SK-N-SH (cell line): Measurements from ENCODE around the gene LRP4. TPM values are rescaled to one million over a fixed set of nuclear protein-coding genes. Genes with fewer than 3 reads are reported as not detected.

Source experiments
- CTCF ChIA-PET: fragments of 300-600, 350-600 bp; formaldehyde crosslinking; extraction: SDS; loops from one replicate; lab custom pipeline; 2021; lab: Yijun Ruan, JAX
- POLR2A ChIA-PET: fragments of 350-600 bp; sonication (Branson Sonifier 250); formaldehyde crosslinking; extraction: SDS; loops from one replicate; lab custom pipeline; 2020; ENCODE audit warnings: antibody characterized with exemption, inconsistent platforms; lab: Yijun Ruan, JAX
- DNase-seq: peaks from one replicate; pipeline ENCODE4 v3.0.0; 2012
- H2AFZ ChIP-seq: fragments of 200-600 bp; sonication (generic); 2 replicates; pipeline ENCODE4 v1.8.1; 2016; ENCODE audit warnings: antibody characterized with exemption, mild to moderate bottlenecking, low read depth
- H3F3A ChIP-seq: fragments of 200-600 bp; sonication (generic); replicated peaks from 2 replicates; pipeline ENCODE3; 2016; ENCODE audit warnings: antibody characterized with exemption, mild to moderate bottlenecking; ENCODE audit not compliant: insufficient read depth
- H3K27ac ChIP-seq, 2 experiments: fragments of 200-500 bp in 1 of 2; fragments of 200-600 bp in 1 of 2; sonication (Bioruptor generic) in 1 of 2; sonication (generic), shearing (Covaris generic) in 1 of 2; 2 replicates each; pipeline versions ENCODE4 v1.5.1 to v1.6.1; 2014 to 2016; ENCODE audit warnings: low read depth in 2 of 2, inconsistent platforms in 1 of 2, low read length in 1 of 2, mild to moderate bottlenecking in 1 of 2, mixed read lengths in 1 of 2
- H3K27me3 ChIP-seq: fragments of 200-600 bp; sonication (generic), shearing (Covaris generic); 2 replicates; pipeline ENCODE4 v1.6.1; 2016; ENCODE audit warnings: mixed run types; ENCODE audit not compliant: insufficient read depth
- H3K36me3 ChIP-seq, 2 experiments: fragments of 200-500 bp in 1 of 2; fragments of 200-600 bp in 1 of 2; sonication (Bioruptor generic) in 1 of 2; sonication (generic) in 1 of 2; replicated peaks in 1 of 2; 2 replicates each; pipeline versions ENCODE3 to v1.5.1; 2014 to 2016; ENCODE audit warnings: low read length in 1 of 2, mild to moderate bottlenecking in 1 of 2; ENCODE audit not compliant: insufficient read depth in 2 of 2, control insufficient read depth in 1 of 2
- H3K4me1 ChIP-seq, 2 experiments: fragments of 200-500 bp in 1 of 2; fragments of 200-600 bp in 1 of 2; sonication (Bioruptor generic) in 1 of 2; sonication (generic), shearing (Covaris generic) in 1 of 2; 2 replicates each; pipeline versions ENCODE4 v1.5.1 to v1.6.1; 2014 to 2016; ENCODE audit warnings: low read depth in 1 of 2, low read length in 1 of 2, mixed run types in 1 of 2; ENCODE audit not compliant: insufficient read depth in 2 of 2, control insufficient read depth in 1 of 2
- H3K4me2 ChIP-seq: fragments of 200-600 bp; sonication (generic), shearing (Covaris generic); 2 replicates; pipeline ENCODE4 v1.6.1; 2017; ENCODE audit warnings: mixed run types
- H3K4me3 ChIP-seq, 2 experiments: fragments of 200-500 bp in 1 of 2; fragments of 200-600 bp in 1 of 2; sonication (Bioruptor generic) in 1 of 2; sonication (generic), shearing (Covaris generic) in 1 of 2; 2 replicates each; pipeline versions ENCODE4 v1.5.1 to v1.8.1; 2014 to 2016; ENCODE audit warnings: low read depth in 2 of 2, inconsistent platforms in 1 of 2, low read length in 1 of 2, mild to moderate bottlenecking in 1 of 2, mixed read lengths in 1 of 2, moderate library complexity in 1 of 2
- H3K79me2 ChIP-seq: fragments of 200-600 bp; sonication (generic); 2 replicates; pipeline ENCODE4 v1.8.1; 2017; ENCODE audit warnings: mild to moderate bottlenecking; ENCODE audit not compliant: insufficient read depth
- H3K9ac ChIP-seq: fragments of 200-600 bp; sonication (generic); 2 replicates; pipeline ENCODE4 v1.6.1; 2017; ENCODE audit warnings: mixed run types
- H3K9me2 ChIP-seq: fragments of 200-600 bp; sonication (generic); 2 replicates; pipeline ENCODE4 v1.6.1; 2017; ENCODE audit warnings: mixed run types
- H3K9me3 ChIP-seq: fragments of 200-600 bp; sonication (generic); 2 replicates; pipeline ENCODE4 v1.6.1; 2017; ENCODE audit warnings: mixed run types, mild to moderate bottlenecking, moderate library complexity
- H4K20me1 ChIP-seq: fragments of 200-600 bp; sonication (generic); 2 replicates; pipeline ENCODE4 v1.6.1; 2017; ENCODE audit warnings: mild to moderate bottlenecking, mixed run types; ENCODE audit not compliant: insufficient read depth
- CHD2 ChIP-seq: fragments of 150-350 bp; IDR thresholded peaks from 2 replicates; pipeline ENCODE4 v1.6.1; 2018; ENCODE audit warnings: low read length; ENCODE audit not compliant: partially characterized antibody
- ELF1 ChIP-seq: IDR thresholded peaks from 2 replicates; pipeline ENCODE4 v1.4.0; 2012
- FOSL2 ChIP-seq: IDR thresholded peaks from 2 replicates; pipeline ENCODE4 v1.4.0; 2012; ENCODE audit warnings: low read depth, mild to moderate bottlenecking, moderate library complexity, borderline replicate concordance
- GATA2 ChIP-seq: sonication (generic); formaldehyde crosslinking; IDR thresholded peaks from 2 replicates; pipeline ENCODE4 v1.5.0; 2020; ENCODE audit warnings: mild to moderate bottlenecking, missing genetic modification reagents
- NFIC ChIP-seq: IDR thresholded peaks from 2 replicates; pipeline ENCODE4 v1.4.0; 2012; ENCODE audit warnings: borderline replicate concordance
- NRF1 ChIP-seq: IDR thresholded peaks from 2 replicates; pipeline ENCODE4 v1.6.1; 2012; ENCODE audit warnings: low read depth, mild to moderate bottlenecking, low read length
- RCOR1 ChIP-seq: fragments of 150-350 bp; IDR thresholded peaks from 2 replicates; pipeline ENCODE4 v1.6.1; 2017; ENCODE audit warnings: antibody characterized with exemption, low read length
- TAF1 ChIP-seq: IDR thresholded peaks from 2 replicates; pipeline ENCODE4 v1.6.1; 2012; ENCODE audit warnings: low read depth, mild to moderate bottlenecking, low read length, moderate library complexity, borderline replicate concordance
- TEAD4 ChIP-seq: IDR thresholded peaks from 2 replicates; pipeline ENCODE4 v1.4.0; 2012; ENCODE audit warnings: mild to moderate bottlenecking, borderline replicate concordance; ENCODE audit not compliant: insufficient read depth
- WGBS: methylation state at CpG from one replicate; pipeline ENCODE4 v1.1.6; 2017; ENCODE audit warnings: low lambda C conversion rate; 5-methylcytosine and 5-hydroxymethylcytosine counted together
- polyA plus RNA-seq, 3 experiments: library from polyadenylated mRNA; depleted of rRNA; stranded (reverse); fragments of >200 nt; gene quantifications; 2 replicates each; pipeline ENCODE4 v1.2.3, GENCODE V29; 2012
- TF ChIP-seq, protein P1 (sequence below): IDR thresholded peaks from 2 replicates; pipeline ENCODE4 v1.6.1; 2012; ENCODE audit warnings: mild to moderate bottlenecking, low read depth, low read length, moderate library complexity
- TF ChIP-seq, protein P2 (sequence below): fragments of 150-350 bp; IDR thresholded peaks from 2 replicates; pipeline ENCODE4 v1.6.1; 2017; ENCODE audit warnings: antibody characterized with exemption, low read length, low read depth, borderline replicate concordance

LRP4 gene
- polyA plus RNA-seq, 1 of the 3 experiments (the other 2 are of a cell fraction): 10.9 TPM

DNA sequence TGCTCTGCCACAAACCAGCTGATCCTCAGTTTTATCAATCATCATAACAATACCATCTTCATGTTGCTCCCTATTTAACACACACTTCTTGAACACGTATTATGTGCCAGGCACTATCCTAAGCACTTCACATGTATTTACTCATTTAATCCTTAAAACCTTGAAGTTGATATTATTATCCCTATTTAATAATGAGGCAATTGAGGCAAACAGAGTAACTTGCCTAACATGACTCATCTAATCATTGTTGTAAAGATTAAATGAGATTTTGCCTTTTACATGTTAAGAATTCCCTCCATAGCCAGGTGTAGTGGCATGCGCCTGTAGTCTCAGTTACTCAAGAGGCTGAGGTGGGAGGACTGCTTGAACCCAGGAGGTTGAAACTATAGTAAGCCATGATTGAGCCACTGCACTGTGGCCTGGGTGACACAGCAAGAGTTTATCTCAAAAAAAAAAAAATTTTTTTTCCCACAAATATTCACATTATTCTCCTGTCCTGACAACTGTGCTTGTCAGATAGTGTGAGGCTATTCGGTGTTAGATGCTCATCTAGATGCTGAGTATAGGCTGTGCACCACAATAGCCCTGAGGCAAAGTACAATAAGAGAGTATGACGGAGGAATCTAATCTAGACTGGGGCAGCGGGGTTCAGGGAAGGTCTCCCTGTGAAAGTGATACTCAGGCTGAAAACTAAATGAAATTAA is 85.7 kb downstream of the LRP4 start:
- no peaks in the 10 kb centered on the region for H3K9me3 ChIP-seq
- TF ChIP-seq, protein P1, sequence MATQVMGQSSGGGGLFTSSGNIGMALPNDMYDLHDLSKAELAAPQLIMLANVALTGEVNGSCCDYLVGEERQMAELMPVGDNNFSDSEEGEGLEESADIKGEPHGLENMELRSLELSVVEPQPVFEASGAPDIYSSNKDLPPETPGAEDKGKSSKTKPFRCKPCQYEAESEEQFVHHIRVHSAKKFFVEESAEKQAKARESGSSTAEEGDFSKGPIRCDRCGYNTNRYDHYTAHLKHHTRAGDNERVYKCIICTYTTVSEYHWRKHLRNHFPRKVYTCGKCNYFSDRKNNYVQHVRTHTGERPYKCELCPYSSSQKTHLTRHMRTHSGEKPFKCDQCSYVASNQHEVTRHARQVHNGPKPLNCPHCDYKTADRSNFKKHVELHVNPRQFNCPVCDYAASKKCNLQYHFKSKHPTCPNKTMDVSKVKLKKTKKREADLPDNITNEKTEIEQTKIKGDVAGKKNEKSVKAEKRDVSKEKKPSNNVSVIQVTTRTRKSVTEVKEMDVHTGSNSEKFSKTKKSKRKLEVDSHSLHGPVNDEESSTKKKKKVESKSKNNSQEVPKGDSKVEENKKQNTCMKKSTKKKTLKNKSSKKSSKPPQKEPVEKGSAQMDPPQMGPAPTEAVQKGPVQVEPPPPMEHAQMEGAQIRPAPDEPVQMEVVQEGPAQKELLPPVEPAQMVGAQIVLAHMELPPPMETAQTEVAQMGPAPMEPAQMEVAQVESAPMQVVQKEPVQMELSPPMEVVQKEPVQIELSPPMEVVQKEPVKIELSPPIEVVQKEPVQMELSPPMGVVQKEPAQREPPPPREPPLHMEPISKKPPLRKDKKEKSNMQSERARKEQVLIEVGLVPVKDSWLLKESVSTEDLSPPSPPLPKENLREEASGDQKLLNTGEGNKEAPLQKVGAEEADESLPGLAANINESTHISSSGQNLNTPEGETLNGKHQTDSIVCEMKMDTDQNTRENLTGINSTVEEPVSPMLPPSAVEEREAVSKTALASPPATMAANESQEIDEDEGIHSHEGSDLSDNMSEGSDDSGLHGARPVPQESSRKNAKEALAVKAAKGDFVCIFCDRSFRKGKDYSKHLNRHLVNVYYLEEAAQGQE: no peak
- peak; percentile 19; the same call in 1 of the 2 replicates for TF ChIP-seq RCOR1
- TF ChIP-seq, all 33 proteins: peak for 1
- H3K27me3 ChIP-seq: no peaks in the 10 kb centered on the region
- no peak overlapping the region for H3K27ac ChIP-seq
- ChIA-PET POLR2A (no interaction called here), CTCF (no interaction called here)
- H3F3A ChIP-seq: peaks cover under 1% of the 10 kb centered on the region
- peaks cover 5 to 15% of the 10 kb centered on the region in 2 experiments; a peak in 3 of 4 replicates for H3K4me1 ChIP-seq
- no peaks in the 10 kb centered on the region for H3K36me3 ChIP-seq
- WGBS: 75% methylated on average over 5 of the region's 5 CpGs
- DNase-seq: peak; percentile 38
- H3K4me3 ChIP-seq: no peak overlapping the region
- peaks cover 45% of the 10 kb centered on the region for H4K20me1 ChIP-seq
- H3K79me2 ChIP-seq: peaks cover 100% of the 10 kb centered on the region
- no peak overlapping the region for H2AFZ ChIP-seq
- H3K9ac ChIP-seq: no peak overlapping the region
- H3K9me2 ChIP-seq: no peaks in the 10 kb centered on the region
- H3K4me2 ChIP-seq: no peak overlapping the region

DNA sequence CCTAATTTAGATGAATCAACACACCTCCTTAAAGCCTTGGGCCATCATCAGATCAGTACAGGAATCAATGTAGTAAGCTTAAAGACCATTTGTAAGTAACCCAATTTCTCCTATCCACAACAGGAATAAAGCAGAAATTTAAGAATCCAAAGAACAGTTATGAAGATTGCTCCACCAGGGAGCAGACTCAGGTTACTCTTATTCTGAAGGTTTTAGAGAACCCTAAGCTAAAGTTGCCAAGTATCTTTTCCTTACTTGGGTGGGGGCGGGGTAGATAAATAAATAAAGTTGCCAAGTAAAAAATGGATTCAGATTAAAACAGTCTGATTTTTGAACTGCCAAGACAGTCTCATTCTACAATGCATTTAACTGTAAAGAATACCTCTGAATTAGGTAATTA is 90.4 kb downstream of the LRP4 start:
- Histone ChIP-seq H3K9me2 (no peaks in the 10 kb centered on the region), H3K9me3 (no peaks in the 10 kb centered on the region), H3K9ac (no peak overlapping the region), H4K20me1 (peaks cover 64% of the 10 kb centered on the region), H3K27ac (peak overlapping the region; percentile 23 to 56; a peak in 2 of 4 replicates), H2AFZ (no peak overlapping the region), H3K4me3 (no peak overlapping the region), H3F3A (peaks cover 16% of the 10 kb centered on the region), H3K79me2 (peaks cover 100% of the 10 kb centered on the region), H3K4me2 (no peak overlapping the region), H3K36me3 (peaks cover 0 to 5% of the 10 kb centered on the region in 2 experiments), H3K27me3 (no peaks in the 10 kb centered on the region), H3K4me1 (peaks cover 19 to 45% of the 10 kb centered on the region in 2 experiments; a peak in 3 of 4 replicates)
- ChIA-PET CTCF (interaction anchor here (0.6 to 0.8 kb wide), 2 partner anchors 17 to 28 kb away, joined by 3 to 4 read pairs; no protein-coding TSS in a partner anchor), POLR2A (no interaction called here)
- TF ChIP-seq ELF1 (no peak), FOSL2 (no peak), NFIC (no peak), CHD2 (no peak), GATA2 (no peak), NRF1 (no peak), TEAD4 (no peak), TAF1 (no peak)
- TF ChIP-seq, protein P1: no peak
- TF ChIP-seq, protein P2, sequence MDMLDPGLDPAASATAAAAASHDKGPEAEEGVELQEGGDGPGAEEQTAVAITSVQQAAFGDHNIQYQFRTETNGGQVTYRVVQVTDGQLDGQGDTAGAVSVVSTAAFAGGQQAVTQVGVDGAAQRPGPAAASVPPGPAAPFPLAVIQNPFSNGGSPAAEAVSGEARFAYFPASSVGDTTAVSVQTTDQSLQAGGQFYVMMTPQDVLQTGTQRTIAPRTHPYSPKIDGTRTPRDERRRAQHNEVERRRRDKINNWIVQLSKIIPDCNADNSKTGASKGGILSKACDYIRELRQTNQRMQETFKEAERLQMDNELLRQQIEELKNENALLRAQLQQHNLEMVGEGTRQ: no peak
- 85% methylated on average over 1 of the region's 1 CpG for WGBS
- no peak for DNase-seq
